ENCODE data around the gene SYCE3. TPM values are rescaled to one million over a fixed set of nuclear protein-coding genes. Genes with fewer than 3 reads are reported as not detected.

The SYCE3 gene
- total RNA-seq, 1 donor from 2014 or later, result not detected

GRCh38 chr22:50597097-50597496 lies 34.4 kb upstream of the SYCE3 start:
- intact Hi-C loops (cut with DNase I), result no loop called here
- no peaks in the 10 kb centered on the region for H3K36me3 ChIP-seq
- DNase-seq, result no peak
- H3K4me1 ChIP-seq, result no peaks in the 10 kb centered on the region
- peaks cover 34% of the 10 kb centered on the region for H3K27me3 ChIP-seq (ENCODE audit: low read depth)
- H3K9me3 ChIP-seq, result no peaks in the 10 kb centered on the region
- no peak overlapping the region for H3K27ac ChIP-seq
- no peak overlapping the region for H3K4me3 ChIP-seq
- TF ChIP-seq CTCF (IDR thresholded peaks at IDR 0.05), result no peak
- ATAC-seq, result no peak

- H3K27ac ChIP-seq, result no peak overlapping the region
- intact Hi-C loops (cut with DNase I), result no loop called here
- DNase-seq (no peak), ATAC-seq (no peak)
- no peak overlapping the region for H3K4me3 ChIP-seq
- no peak for TF ChIP-seq CTCF (IDR thresholded peaks at IDR 0.05)
- peaks cover 21% of the 10 kb centered on the region for H3K27me3 ChIP-seq (ENCODE audit: low read depth)
- no peaks in the 10 kb centered on the region for H3K9me3 ChIP-seq
- H3K36me3 ChIP-seq, result no peaks in the 10 kb centered on the region
- no peaks in the 10 kb centered on the region for H3K4me1 ChIP-seq
These were observed 32.5 kb upstream of the SYCE3 start for GRCh38 chr22:50595189-50595588.

GRCh38 chr22:50587407-50587806 lies 24.7 kb upstream of the SYCE3 start:
- DNase-seq (no peak), ATAC-seq (no peak)
- H3K4me1 ChIP-seq, result peaks cover 7% of the 10 kb centered on the region
- TF ChIP-seq CTCF (IDR thresholded peaks at IDR 0.05), result no peak
- no peaks in the 10 kb centered on the region for H3K27me3 ChIP-seq (ENCODE audit: low read depth)
- H3K27ac ChIP-seq, result no peak overlapping the region
- H3K36me3 ChIP-seq, result no peaks in the 10 kb centered on the region
- intact Hi-C loops (cut with DNase I), result no loop called here
- no peak overlapping the region for H3K4me3 ChIP-seq
- no peaks in the 10 kb centered on the region for H3K9me3 ChIP-seq

GRCh38 chr22:50586416-50586815 lies 23.7 kb upstream of the SYCE3 start:
- Histone ChIP-seq H3K4me1 (peaks cover 13% of the 10 kb centered on the region), H3K4me3 (no peak overlapping the region), H3K9me3 (no peaks in the 10 kb centered on the region), H3K36me3 (no peaks in the 10 kb centered on the region), H3K27ac (no peak overlapping the region), H3K27me3 (ENCODE audit: low read depth) (no peaks in the 10 kb centered on the region)
- ATAC-seq (no peak), DNase-seq (no peak)
- TF ChIP-seq CTCF (IDR thresholded peaks at IDR 0.05), result no peak
- intact Hi-C loops (cut with DNase I), result no loop called here

- no peak for TF ChIP-seq CTCF (IDR thresholded peaks at IDR 0.05)
- Histone ChIP-seq H3K9me3 (no peaks in the 10 kb centered on the region), H3K4me1 (peaks cover 18% of the 10 kb centered on the region), H3K27me3 (ENCODE audit: low read depth) (no peaks in the 10 kb centered on the region), H3K4me3 (no peak overlapping the region), H3K27ac (no peak overlapping the region), H3K36me3 (no peaks in the 10 kb centered on the region)
- intact Hi-C loops (cut with DNase I), result no loop called here
- DNase-seq, result no peak
- ATAC-seq, result no peak
These were observed 23.1 kb upstream of the SYCE3 start for GRCh38 chr22:50585781-50586180.

GRCh38 chr22:50585238-50585637 lies 22.5 kb upstream of the SYCE3 start:
- Histone ChIP-seq H3K27me3 (ENCODE audit: low read depth) (no peaks in the 10 kb centered on the region), H3K36me3 (no peaks in the 10 kb centered on the region), H3K27ac (no peak overlapping the region), H3K4me3 (no peak overlapping the region), H3K4me1 (peaks cover 18% of the 10 kb centered on the region), H3K9me3 (no peaks in the 10 kb centered on the region)
- intact Hi-C loops (cut with DNase I), result no loop called here
- ATAC-seq (no peak), DNase-seq (no peak)
- TF ChIP-seq CTCF (IDR thresholded peaks at IDR 0.05), result no peak

Data from lower lobe of right lung (tissue), 2 donors.